ENCODE measurements around the gene KRT6A. TPM values are rescaled to one million over a fixed set of nuclear protein-coding genes. Genes with fewer than 3 reads are reported as not detected.

Gene KRT6A
- total RNA-seq, 1 experiment from 2014 or later, result not detected

DNA sequence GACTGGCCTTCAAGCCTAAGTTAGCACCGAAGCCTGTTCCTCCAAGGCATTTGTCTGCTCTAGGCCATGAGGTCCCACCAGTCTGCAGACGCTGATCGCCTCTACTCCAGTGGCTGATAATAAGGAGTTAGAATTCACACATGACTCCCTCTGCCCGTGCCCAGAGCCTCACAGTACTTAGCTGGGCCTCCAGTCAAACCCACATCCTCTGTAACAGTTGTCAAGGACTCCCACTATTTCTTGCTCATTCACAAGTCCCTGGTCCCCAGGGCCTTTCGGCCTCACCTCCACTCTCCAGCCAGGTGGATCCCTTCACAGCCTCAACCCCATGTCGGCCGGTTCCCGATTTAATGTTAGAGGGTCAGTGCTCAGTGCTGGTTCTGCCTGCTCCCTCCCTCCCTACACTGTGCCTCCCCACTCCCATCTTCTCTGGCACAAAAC, 33.5 kb upstream of the KRT6A start:
- in situ Hi-C loops (cut with HindIII; ENCODE audit: low pct_unique_long_range_greater_than_20kb, low sequenced_read_pairs), result no loop called here
- no peak for DNase-seq (ENCODE audit: low read depth)

GRCh38 chr12:52525661-52526499, 32.8 kb upstream of the KRT6A start:
- no peak for DNase-seq (ENCODE audit: low read depth)
- in situ Hi-C loops (cut with HindIII; ENCODE audit: low pct_unique_long_range_greater_than_20kb, low sequenced_read_pairs), result no loop called here

DNA sequence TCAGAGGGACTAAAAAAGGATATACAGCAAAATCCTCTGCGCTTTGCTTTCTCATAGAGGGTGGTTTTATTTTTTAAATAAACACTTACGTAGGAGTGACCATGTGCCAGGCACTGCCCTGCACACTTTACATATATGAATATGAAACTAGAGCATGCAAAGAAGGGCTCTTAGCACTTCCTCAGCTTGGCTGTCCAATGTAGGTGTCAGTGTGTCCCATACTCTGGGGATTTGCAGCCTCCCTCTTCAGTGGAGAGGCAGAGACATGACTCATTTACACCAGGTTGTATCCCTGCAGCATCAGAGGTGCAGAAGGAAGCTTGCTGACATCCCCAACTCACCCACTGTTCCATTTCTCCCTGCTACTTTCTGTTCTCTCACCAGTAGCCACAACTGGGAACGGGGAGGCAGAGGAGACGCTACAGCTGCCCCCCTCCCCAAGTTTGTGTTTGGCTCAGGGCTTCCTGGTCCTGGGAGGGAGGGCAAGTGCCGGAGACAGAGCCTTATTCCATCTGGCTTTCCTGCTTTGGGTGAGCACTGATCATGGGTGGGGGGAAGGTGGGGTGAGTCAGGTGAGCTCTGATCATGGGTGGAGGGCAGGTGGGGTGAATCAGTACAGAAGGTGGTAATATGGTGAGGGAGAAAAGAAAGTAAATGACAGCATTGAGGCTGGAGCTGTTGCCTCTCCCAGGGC, 32.0 kb upstream of the KRT6A start:
- no peak for DNase-seq (ENCODE audit: low read depth)
- in situ Hi-C loops (cut with HindIII; ENCODE audit: low pct_unique_long_range_greater_than_20kb, low sequenced_read_pairs), result no loop called here

DNA sequence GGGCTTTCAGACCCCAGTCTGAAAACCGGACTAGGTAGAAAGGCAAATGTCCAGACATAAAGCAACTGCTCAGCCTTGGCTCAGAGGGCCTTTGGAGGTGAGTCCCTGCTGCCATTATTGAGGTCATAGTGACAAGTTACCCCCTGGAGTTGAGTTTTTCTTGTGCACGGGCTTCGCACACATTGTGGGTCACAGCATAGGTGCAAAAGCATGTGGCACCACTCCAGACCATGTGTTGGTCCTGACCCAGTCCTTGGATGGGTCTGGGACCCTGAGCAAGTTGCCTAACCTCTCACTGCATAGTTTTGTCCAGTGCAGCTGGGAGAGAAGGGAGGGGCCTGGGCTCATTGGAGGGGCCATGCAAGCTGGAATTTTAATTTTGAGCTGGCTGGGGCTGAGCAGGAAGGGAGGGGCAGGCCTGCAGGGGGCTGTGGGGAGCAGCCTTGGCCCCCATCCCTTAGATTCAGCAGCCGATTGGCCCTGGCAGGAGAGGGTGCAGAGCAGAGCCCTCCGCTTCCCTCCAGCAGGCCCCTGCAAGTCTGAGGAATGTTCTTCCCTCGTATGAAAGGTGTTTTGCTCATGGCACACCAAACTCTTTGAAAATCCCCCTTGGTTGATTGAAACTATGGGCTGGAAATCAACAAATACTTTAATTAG, 31.3 kb upstream of the KRT6A start:
- in situ Hi-C loops (cut with HindIII; ENCODE audit: low pct_unique_long_range_greater_than_20kb, low sequenced_read_pairs), result no loop called here
- DNase-seq (ENCODE audit: low read depth), result no peak

GRCh38 chr12:52523824-52524223, 30.8 kb upstream of the KRT6A start:
- DNase-seq (ENCODE audit: low read depth), result no peak

GRCh38 chr12:52522346-52523011, 29.4 kb upstream of the KRT6A start:
- in situ Hi-C loops (cut with HindIII; ENCODE audit: low pct_unique_long_range_greater_than_20kb, low sequenced_read_pairs), result no loop called here
- DNase-seq (ENCODE audit: low read depth), result no peak

More at GRCh38 chr12:52523824-52524223, 30.8 kb upstream of the KRT6A start:
- in situ Hi-C loops (cut with HindIII; ENCODE audit: low pct_unique_long_range_greater_than_20kb, low sequenced_read_pairs), result no loop called here

GRCh38 chr12:52521568-52522266, 28.7 kb upstream of the KRT6A start:
- DNase-seq (ENCODE audit: low read depth), result no peak
- in situ Hi-C loops (cut with HindIII; ENCODE audit: low pct_unique_long_range_greater_than_20kb, low sequenced_read_pairs), result no loop called here

DNA sequence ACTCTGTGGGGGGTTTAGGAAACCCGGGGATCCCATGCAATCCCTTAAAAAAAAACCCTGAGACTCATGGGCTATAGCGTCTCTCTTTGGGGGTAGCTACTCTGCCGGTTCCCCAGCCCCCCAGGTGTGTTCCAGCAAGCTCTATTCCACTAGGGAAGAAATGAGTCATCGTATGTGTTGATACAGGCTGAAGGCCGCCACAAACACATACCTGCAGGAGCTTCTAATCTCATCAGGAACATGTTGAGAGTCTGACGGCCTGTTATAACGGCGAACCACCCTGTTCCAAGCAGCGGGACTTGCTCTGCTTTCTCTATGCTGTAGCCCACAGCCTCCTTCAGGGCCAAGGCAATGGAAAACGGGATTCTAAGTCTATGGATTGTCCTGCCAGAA, 28.1 kb upstream of the KRT6A start:
- in situ Hi-C loops (cut with HindIII; ENCODE audit: low pct_unique_long_range_greater_than_20kb, low sequenced_read_pairs), result no loop called here

GRCh38 chr12:52519826-52520662, 27.0 kb upstream of the KRT6A start, which contains the start of gene KRT5:
TSS of gene KRT5 (minus strand) at chr12:52520394. CDS start at chr12:52520296, 98 bp downstream.
- no peak for DNase-seq (ENCODE audit: low read depth)
- in situ Hi-C loops (cut with HindIII; ENCODE audit: low pct_unique_long_range_greater_than_20kb, low sequenced_read_pairs), result no loop called here

More for the DNA sequence above, 28.1 kb upstream of the KRT6A start:
- no peak for DNase-seq (ENCODE audit: low read depth)

DNA sequence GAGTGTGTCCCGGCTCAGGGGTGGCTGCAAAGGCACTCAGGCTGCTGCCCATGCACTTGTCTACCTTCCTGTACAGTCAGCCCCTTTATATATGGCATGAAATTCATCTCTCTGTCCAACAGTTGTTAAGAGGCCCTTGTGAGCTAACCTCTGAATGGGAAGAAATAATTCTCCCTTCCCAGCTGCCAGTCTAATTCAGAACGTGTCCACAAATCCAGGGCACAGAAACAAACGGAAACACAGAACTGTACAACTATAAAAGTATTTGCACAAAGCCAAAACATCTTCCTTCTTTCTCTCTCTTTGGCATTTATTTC, 26.3 kb upstream of the KRT6A start:
- in situ Hi-C loops (cut with HindIII; ENCODE audit: low pct_unique_long_range_greater_than_20kb, low sequenced_read_pairs), result no loop called here
- no peak for DNase-seq (ENCODE audit: low read depth)

DNA sequence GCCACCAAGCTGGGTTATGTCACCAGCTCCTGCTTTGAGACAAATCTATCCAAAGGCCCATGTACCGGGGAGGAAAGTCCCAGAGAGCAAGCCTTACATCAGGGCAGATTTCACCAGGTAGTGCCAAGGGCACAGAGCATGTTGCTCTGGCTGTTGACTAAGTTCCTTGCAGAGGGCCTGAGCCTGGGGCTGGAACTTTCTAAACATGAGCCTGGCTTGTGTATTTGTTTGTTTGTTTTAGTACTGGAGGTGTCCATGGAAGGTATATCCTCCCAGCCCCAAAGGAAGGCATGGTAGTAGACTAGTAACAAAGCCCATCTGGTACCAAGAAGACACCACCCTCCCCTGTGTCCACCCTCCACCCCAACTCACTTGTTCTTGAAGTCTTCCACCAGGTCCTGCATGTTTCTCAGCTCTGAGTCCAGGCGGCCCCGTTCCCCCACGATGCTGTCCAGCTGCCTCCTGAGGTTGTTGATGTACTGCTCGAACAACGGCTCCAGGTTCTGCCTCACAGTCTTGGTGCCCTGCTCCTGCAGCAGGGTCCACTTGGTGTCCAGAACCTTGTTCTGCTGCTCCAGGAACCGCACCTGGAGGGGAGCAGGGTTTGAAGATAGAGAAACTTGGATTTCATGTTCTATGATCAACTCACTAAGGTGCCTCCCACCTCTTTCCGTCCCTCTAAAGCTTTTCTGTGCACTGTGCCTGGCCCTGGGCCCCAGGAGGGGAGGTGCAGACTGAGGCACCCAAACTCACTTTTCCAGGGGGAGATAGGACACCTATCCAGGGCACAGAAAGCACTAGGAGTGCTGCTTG, 25.7 kb upstream of the KRT6A start:
- no peak for DNase-seq (ENCODE audit: low read depth)
- in situ Hi-C loops (cut with HindIII; ENCODE audit: low pct_unique_long_range_greater_than_20kb, low sequenced_read_pairs), result no loop called here

DNA sequence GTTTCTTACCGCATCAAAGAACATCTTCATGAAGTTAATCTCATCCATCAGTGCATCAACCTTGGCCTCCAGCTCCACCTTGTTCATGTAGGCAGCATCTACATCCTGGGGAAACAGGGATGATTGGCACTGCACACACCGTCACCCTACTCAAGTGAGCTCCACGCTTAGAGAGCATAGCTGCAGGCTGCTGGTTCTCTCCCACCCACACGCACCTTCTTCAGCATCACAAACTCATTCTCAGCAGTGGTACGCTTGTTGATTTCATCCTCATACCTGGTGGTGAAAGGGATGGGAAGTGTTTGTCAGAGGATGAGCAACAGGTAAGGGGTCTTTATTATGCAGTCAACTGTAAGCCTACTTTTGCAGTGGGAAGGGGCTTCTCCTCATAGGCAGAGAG, 24.8 kb upstream of the KRT6A start:
- no peak for DNase-seq (ENCODE audit: low read depth)
- in situ Hi-C loops (cut with HindIII; ENCODE audit: low pct_unique_long_range_greater_than_20kb, low sequenced_read_pairs), result no loop called here

GRCh38 chr12:52517005-52517835, 24.2 kb upstream of the KRT6A start:
- in situ Hi-C loops (cut with HindIII; ENCODE audit: low pct_unique_long_range_greater_than_20kb, low sequenced_read_pairs), result no loop called here
- DNase-seq (ENCODE audit: low read depth), result no peak

DNA sequence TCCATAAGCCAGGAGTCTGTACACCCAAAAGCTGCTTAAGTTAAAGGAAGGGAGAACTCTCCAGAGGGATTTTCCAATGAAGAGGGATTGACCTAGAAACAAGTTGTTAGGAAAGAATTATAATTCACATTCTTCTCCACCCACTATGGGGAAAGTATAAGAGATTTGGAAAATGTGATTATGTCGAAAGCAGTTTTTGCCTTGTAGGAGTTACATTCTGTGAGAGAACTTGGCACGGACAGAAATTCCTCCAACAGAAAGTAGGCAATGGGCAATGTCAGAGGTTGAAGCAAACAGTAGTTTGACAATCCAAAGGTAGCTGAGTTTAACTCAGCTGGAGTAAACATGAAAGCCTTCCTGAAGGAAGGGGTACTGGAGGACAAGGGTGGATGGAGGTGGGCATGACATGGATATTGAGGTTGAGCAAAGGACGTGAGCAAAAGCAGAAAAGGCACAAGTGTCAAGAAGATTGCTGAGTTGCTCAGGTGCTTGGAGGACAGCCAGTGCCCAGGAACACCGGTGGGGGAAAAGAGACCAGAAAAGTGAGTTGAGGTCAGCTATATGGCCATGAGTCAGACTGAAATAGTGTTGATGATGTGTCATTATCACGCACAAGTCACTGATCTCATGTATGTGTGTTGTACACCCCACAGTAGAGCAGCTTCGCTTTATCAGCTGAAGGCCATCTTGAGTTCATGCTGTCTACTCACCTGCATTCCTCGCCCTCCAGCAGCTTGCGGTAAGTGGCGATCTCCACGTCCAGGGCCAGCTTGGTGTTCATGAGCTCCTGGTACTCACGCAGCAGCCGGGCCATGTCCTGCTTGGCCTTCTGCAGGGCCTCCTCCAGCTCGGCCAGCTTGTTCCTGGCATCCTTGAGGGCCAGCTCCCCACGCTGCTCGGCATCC, 23.1 kb upstream of the KRT6A start:
- no peak for DNase-seq (ENCODE audit: low read depth)
- in situ Hi-C loops (cut with HindIII; ENCODE audit: low pct_unique_long_range_greater_than_20kb, low sequenced_read_pairs), result no loop called here

- no peak for DNase-seq (ENCODE audit: low read depth)
- in situ Hi-C loops (cut with HindIII; ENCODE audit: low pct_unique_long_range_greater_than_20kb, low sequenced_read_pairs), result no loop called here
Observed at GRCh38 chr12:52515319-52515646, 22.2 kb upstream of the KRT6A start.

Data from Caki2 (cell line).